OCI-M2 (cell line): ENCODE measurements around the gene SENP8.
"Not testable (repeated sequence)": the region's sequence is repeated elsewhere in the genome, so short reads cannot be mapped to it uniquely, and the experiment has no call there.

ENCODE experiments used
- DNase-seq: peaks from one replicate; lab custom pipeline; 2025; ENCODE audit not compliant: unreplicated experiment; lab: John Stamatoyannopoulos, UW

The SENP8 gene

DNA sequence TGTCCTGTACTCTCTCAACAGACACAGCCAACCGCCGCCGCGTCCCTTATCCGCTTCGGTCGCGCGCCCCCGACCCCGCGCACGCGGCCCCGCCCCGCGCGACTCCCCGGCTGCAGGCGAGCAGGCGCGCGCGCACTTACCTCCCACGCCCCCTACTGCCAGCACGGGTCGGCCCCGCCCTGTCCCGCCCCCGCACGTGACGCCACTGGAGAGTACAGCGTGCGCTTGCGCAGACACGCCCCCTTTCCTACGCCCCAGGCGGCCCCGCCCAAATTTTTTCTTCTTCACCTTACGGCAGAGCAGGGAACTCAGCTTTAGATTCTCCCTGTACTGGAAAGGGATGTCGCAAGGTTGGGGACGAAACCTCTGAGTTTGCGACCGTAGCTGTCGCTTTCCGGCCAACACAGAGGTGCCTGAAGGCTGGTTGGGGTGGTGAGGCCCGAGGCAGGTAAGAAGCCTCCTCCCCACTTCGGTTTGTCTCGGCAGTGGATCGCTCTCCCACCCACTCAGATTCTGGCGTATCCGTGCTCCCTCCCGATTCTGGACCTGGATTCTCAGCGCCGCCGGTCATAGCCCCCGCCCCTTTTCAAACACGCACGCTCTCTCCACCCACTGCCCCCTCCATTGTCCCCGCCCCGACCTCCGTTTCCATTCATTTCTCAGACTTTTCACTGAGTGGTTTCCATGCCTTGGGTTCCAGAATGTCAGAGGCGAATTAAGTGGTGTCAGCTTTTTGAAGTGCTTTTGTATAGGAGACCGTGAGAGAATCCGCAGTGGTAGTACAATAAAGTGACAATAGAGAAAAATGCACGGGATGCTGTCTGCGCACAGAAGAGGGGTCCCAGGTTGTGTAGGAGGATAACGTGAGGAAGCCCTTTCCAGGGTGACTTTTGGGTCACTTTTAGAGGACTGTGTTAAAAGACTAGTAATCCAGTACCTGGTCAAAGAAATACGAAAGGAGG is at the start of gene SENP8, which contains the start of gene MYO9A:
Gene SENP8, plus strand, starts transcription at position 387 of the 962 bp plus-strand sequence. CDS start 21,221 bp downstream, outside the sequence.
Gene MYO9A, minus strand, starts transcription at position 134 of the 962 bp plus-strand sequence. CDS start 71,587 bp downstream, outside the sequence.
- peak; percentile 75 for DNase-seq

- DNase-seq: no peak
Measured at GRCh38 chr15:72068856-72069255, 49.3 kb upstream of the SENP8 start.

GRCh38 chr15:72070817-72071447 is 47.3 kb upstream of the SENP8 start:
- no peak for DNase-seq

DNA sequence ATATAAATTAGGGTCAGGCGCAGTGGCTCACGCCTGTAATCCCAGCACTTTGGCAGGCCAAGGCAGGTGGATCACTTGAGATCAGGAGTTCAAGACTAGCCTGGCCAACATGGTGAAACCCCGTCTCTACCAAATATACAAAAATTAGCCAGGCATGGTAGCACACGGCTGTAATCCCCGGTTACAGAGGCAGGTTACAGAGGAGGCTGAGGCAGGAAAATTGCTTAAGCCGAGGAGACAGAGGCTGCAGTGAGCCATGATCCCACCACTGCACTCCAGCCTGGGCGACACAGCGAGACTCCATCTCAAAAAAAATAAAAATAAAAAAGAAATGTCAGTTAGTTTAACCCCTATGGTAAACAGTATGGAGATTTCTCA is 46.8 kb upstream of the SENP8 start:
- DNase-seq: not testable (repeated sequence)

GRCh38 chr15:72074335-72075060 is 43.7 kb upstream of the SENP8 start:
- no peak for DNase-seq

DNA sequence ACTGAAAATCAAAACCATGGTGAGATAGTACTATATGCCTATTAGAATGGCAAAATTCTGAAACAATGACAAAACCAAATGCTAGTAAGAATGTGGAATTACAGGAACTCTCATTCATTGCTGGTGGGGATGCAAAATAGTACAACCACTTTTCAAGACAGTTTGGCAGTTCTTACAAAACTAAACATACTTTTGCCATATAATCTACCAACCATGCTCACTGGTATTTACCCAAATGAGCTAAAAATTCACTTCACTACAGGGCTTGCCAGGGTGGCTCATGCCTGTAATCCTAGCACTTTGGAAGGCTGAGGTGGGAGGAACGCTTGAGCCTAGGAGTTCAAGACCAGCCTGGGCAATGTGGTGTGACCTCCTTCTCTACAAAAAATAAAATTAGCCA is 40.3 kb upstream of the SENP8 start:
- DNase-seq: no peak

DNA sequence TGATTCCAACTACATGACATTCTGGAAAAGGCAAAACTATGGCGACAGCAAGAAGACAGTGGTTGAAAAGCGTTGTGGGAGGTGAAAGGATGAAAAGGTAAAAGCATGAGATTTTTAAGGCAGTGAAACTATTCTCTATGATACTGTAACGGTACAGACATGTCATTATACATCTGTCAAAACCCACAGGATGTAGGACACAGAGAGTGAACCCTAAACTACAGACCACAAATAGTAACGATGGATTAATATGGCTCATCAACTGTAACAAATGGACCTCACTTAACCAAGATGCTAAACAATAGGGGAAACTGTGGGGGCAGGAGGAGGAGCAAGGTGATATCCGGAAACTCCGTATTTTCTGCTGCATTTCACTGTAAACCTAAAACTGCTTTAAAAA is 39.3 kb upstream of the SENP8 start:
- DNase-seq: no peak

DNA sequence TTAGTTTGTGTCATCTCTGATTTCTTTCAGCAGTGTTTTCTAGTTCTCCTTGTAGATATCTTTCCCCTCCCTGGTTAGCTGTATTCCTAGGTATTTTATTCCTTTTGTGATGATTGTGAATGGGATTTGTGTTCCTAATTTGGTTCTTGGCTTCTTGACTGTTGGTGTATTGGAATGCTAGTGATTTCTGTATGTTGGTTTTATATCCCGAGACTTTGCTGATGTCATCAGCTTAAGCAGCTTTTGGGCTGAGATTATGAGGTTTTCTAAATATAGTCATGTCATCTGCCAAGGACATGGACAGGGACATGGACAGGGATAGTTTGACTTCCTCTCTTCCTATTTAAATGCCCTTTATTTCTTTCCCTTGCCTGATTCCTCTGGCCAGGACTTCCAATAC is 36.0 kb upstream of the SENP8 start:
- DNase-seq: no peak

GRCh38 chr15:72086010-72086697 is 32.0 kb upstream of the SENP8 start:
- no peak for DNase-seq

- no peak for DNase-seq
Measured at GRCh38 chr15:72086920-72087648, 31.1 kb upstream of the SENP8 start.

GRCh38 chr15:72092006-72092405 is 26.2 kb upstream of the SENP8 start:
- no peak for DNase-seq

DNA sequence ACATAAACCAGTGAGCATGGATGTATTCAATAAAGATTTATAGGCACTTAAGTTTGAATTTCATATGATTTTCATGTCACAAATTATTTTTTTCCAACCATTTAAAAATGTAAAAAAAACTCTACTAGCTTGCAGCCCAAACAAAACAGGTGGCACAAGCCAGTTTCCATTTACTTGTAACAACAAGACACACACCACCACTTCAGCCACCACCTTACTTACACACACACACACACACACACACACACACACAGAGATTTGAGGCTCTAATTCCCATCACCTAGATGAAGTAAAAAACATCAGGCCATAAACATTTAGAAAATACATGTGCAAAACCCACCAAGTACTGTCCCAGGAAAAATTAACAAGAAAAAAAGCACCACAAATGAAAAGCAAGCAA is 25.5 kb upstream of the SENP8 start:
- no peak for DNase-seq

- DNase-seq: no peak
Measured at GRCh38 chr15:72096796-72097195, 21.4 kb upstream of the SENP8 start.

DNA sequence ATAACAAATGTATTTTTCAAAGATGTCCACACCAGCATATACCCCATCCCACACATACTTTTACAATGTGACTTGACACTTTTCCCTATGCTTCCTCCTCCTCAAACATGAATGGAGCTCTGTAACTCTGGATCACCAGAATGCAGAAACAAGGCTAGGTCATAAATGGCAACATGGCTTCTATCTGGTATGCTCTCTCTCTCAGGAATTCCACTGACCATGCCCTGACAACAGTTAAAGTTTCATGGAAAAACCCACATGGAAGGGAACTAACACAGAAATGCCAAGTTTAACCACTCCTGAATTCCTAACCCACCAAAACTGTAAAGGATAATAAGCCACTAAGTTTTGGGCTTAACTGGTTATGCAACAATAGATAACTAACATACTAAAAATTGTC is 20.2 kb upstream of the SENP8 start:
- no peak for DNase-seq

DNA sequence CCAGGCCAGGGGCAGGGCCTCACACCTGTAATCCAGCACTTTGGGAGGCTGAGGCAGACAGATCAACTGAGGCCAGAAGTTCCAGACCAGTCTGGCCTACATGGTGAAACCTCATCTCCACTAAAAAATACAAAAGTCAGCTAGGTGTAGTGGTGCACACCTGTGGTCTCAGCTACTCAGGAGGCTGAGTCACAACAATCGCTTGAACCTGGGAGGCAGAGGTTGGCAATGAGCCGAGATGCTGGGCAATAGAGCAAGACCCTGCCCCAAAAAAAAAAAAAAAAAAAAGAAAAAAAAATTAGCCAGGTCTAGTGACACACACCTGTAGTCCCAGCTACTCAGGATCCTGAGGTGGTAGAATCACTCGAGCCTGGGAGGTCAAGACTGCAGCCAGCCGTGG is 19.0 kb upstream of the SENP8 start:
- DNase-seq: no peak

DNA sequence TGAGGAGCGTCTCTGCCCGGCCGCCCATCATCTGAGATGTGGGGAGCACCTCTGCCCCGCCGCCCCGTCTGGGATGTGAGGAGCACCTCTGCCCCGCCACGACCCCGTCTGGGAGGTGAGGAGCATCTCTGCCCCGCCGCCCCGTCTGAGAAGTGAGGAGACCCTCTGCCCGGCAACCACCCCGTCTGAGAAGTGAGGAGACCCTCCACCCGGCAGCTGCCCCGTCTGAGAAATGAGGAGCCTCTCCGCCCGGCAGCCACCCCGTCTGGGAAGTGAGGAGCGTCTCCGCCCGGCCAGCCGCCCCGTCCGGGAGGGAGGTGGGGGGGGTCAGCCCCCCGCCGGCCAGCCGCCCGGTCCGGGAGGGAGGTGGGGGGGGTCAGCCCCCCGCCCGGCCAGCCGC is 17.7 kb upstream of the SENP8 start:
- not testable (repeated sequence) for DNase-seq

DNA sequence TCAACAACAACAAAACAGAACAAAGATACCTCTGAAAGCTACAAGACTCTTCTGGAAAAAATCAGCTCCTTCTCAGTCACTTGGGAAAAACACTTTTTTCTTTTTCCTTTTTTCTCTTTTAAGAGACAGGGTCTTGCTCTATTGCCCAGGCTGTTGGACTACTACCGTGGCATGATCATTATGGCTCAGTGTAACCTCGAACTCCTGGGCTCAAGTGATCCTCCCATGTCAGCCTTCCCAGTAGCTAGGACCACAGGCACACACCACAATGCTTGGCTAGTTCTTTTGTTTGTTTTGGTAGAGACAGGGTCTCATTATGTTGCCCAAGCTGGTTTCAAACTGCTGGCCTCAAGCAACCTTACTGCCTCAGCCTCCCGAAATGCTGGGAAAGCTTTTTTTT is 13.1 kb upstream of the SENP8 start:
- no peak for DNase-seq

- no peak for DNase-seq
Measured at GRCh38 chr15:72106068-72106467, 12.1 kb upstream of the SENP8 start.

DNA sequence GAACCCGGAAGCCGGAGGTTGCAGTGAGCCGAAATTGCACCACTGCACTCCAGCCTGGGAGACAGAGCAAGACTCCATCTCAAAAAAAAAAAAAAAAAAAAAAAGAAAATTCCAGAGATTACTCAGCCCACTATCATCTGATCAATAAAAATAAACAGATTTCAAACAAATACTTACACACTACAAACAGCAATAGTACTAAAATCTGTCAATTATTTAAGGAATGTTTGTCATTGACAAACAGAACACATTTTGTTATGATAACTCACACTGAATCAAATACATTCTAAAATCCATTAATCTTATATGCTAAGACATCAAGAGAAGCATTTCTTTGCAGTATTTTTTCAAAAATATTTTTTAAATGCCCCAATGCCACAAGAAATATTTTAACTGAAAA is 7.8 kb upstream of the SENP8 start:
- DNase-seq: no peak

DNA sequence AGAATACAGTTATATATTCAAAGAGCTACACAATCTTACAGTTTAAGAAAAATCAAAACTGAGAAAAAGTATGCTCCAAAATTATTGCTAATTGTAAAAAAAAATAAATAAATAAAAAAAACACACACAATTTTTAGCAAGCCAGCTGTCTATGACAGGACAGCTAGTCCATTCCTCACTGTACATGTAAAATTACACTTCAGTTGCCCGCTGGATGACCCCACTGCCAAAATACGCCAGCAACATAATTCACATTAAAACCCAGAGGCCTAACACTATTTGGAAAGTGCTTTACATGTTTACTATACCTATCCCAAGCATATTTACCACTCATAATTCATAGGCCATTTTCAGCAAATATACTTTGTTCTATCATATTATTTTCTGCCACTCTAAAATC is 6.1 kb upstream of the SENP8 start:
- DNase-seq: no peak
